Thyroid gland (tissue), 4 donors: ENCODE measurements around the gene NRG3.

ENCODE experiments used
- POLR2A ChIP-seq, 2 donors: fragments of 450-650 bp; IDR thresholded peaks; one replicate each; pipeline ENCODE4 v1.6.1; 2017; ENCODE audit warnings: antibody characterized with exemption in 2 of 2, mild to moderate bottlenecking in 2 of 2, moderate library complexity in 1 of 2
- TF ChIP-seq, protein P1 (sequence below), 6 experiments: fragments of 200-600 bp in 3 of 6; fragments of 450-650 bp in 3 of 6; sonication (generic) in 3 of 6; IDR thresholded peaks; one replicate each; pipeline ENCODE4 v1.5.1; 2016 to 2019; ENCODE audit warnings: antibody characterized with exemption in 6 of 6, mild to moderate bottlenecking in 2 of 6, inconsistent platforms in 1 of 6, moderate library complexity in 1 of 6

DNA sequence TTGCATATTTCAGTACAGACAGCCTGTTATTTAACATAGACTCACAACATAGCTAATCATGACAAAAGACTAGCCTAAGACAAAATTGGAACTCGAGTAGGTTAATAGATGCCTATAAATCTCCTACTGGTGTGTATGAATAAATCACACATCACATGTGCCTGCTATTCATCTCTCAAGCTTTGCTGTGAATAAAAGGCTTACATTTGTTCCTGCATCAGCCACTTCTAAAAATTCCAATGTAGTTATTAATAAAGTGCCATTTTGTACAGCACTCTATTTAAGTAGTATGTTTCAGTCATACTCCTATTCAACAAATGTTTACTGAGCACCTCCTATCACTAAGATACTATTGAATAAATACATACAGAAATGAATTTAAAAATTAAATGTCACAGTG is 486.3 kb downstream of the NRG3 start:
- TF ChIP-seq POLR2A (IDR thresholded peaks at IDR 0.05), result no peak
- TF ChIP-seq, protein P1, sequence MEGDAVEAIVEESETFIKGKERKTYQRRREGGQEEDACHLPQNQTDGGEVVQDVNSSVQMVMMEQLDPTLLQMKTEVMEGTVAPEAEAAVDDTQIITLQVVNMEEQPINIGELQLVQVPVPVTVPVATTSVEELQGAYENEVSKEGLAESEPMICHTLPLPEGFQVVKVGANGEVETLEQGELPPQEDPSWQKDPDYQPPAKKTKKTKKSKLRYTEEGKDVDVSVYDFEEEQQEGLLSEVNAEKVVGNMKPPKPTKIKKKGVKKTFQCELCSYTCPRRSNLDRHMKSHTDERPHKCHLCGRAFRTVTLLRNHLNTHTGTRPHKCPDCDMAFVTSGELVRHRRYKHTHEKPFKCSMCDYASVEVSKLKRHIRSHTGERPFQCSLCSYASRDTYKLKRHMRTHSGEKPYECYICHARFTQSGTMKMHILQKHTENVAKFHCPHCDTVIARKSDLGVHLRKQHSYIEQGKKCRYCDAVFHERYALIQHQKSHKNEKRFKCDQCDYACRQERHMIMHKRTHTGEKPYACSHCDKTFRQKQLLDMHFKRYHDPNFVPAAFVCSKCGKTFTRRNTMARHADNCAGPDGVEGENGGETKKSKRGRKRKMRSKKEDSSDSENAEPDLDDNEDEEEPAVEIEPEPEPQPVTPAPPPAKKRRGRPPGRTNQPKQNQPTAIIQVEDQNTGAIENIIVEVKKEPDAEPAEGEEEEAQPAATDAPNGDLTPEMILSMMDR (IDR thresholded peaks at IDR 0.05), result no peak
